ENCODE results near the gene DCLRE1B. TPM values are rescaled to one million over a fixed set of nuclear protein-coding genes. Genes with fewer than 3 reads are reported as not detected.

The DCLRE1B gene
- total and polyA plus RNA-seq, 2 experiments from 2014 or later, result 4.6 to 6.0 TPM

GRCh38 chr1:113868387-113869083, 36.6 kb upstream of the DCLRE1B start:
- H3K27ac ChIP-seq, result no peak overlapping the region
- WGBS (ENCODE audit: low lambda C conversion rate, missing lambda C conversion rate), result 86% methylated on average over 4 of the region's 4 CpGs
- TF ChIP-seq EZH2phosphoT487 (IDR thresholded peaks at IDR 0.05; ENCODE audit: low read depth, severe bottlenecking, unreplicated experiment) (no peak), EZH2 (IDR thresholded peaks at IDR 0.05; ENCODE audit: borderline replicate concordance) (no peak), CTCF (IDR thresholded peaks at IDR 0.05; ENCODE audit: poor library complexity) (no peak)

GRCh38 chr1:113870778-113871177, 34.3 kb upstream of the DCLRE1B start:
- Histone ChIP-seq H4K20me1 (ENCODE audit: insufficient read depth, poor library complexity, severe bottlenecking) (no peaks in the 10 kb centered on the region), H3K9me3 (ENCODE audit: low read depth) (no peaks in the 10 kb centered on the region), H3K4me3 (no peak overlapping the region), H3K27me3 (no peaks in the 10 kb centered on the region), H3K36me3 (replicated peaks; ENCODE audit: insufficient read depth, low read depth) (no peaks in the 10 kb centered on the region), H3K79me2 (no peaks in the 10 kb centered on the region), H3K9me2 (replicated peaks; ENCODE audit: insufficient read depth) (no peaks in the 10 kb centered on the region), H3K4me2 (no peak overlapping the region), H3K27ac (no peak overlapping the region), H2AFZ (no peak overlapping the region), H3K4me1 (ENCODE audit: insufficient read depth) (no peaks in the 10 kb centered on the region)
- TF ChIP-seq CTCF (IDR thresholded peaks at IDR 0.05; ENCODE audit: poor library complexity), result no peak
- TF ChIP-seq EZH2phosphoT487 (IDR thresholded peaks at IDR 0.05; ENCODE audit: low read depth, severe bottlenecking, unreplicated experiment), result no peak
- no peak for TF ChIP-seq EZH2 (IDR thresholded peaks at IDR 0.05; ENCODE audit: borderline replicate concordance)
- no peak for DNase-seq (ENCODE audit: low spot score)
- WGBS (ENCODE audit: low lambda C conversion rate, missing lambda C conversion rate), result 95% methylated on average over 3 of the region's 3 CpGs

More at GRCh38 chr1:113868387-113869083, 36.6 kb upstream of the DCLRE1B start:
- no peaks in the 10 kb centered on the region for H4K20me1 ChIP-seq (ENCODE audit: insufficient read depth, poor library complexity, severe bottlenecking)
- H3K4me1 ChIP-seq (ENCODE audit: insufficient read depth), result no peaks in the 10 kb centered on the region
- no peaks in the 10 kb centered on the region for H3K36me3 ChIP-seq (replicated peaks; ENCODE audit: insufficient read depth, low read depth)
- no peaks in the 10 kb centered on the region for H3K79me2 ChIP-seq
- no peak for DNase-seq (ENCODE audit: low spot score)
- H3K9me2 ChIP-seq (replicated peaks; ENCODE audit: insufficient read depth), result no peaks in the 10 kb centered on the region
- no peaks in the 10 kb centered on the region for H3K9me3 ChIP-seq (ENCODE audit: low read depth)
- no peak overlapping the region for H2AFZ ChIP-seq
- H3K4me2 ChIP-seq, result no peak overlapping the region
- no peaks in the 10 kb centered on the region for H3K27me3 ChIP-seq
- no peak overlapping the region for H3K4me3 ChIP-seq

GRCh38 chr1:113871597-113872113, 33.5 kb upstream of the DCLRE1B start, which contains the start of gene PTPN22:
TSS of gene PTPN22 (minus strand) at chr1:113871712.
- H3K27ac ChIP-seq, result no peak within 1 kb of the TSS
- no peaks in the 10 kb centered on the region for H4K20me1 ChIP-seq (ENCODE audit: insufficient read depth, poor library complexity, severe bottlenecking)
- no peak for DNase-seq (ENCODE audit: low spot score)
- H3K36me3 ChIP-seq (replicated peaks; ENCODE audit: insufficient read depth, low read depth), result no peaks in the 10 kb centered on the region
- no peaks in the 10 kb centered on the region for H3K79me2 ChIP-seq
- no peak within 1 kb of the TSS for H3K4me2 ChIP-seq
- H2AFZ ChIP-seq, result no peak within 1 kb of the TSS
- H3K27me3 ChIP-seq, result no peaks in the 10 kb centered on the region
- TF ChIP-seq CTCF (IDR thresholded peaks at IDR 0.05; ENCODE audit: poor library complexity) (no peak), EZH2phosphoT487 (IDR thresholded peaks at IDR 0.05; ENCODE audit: low read depth, severe bottlenecking, unreplicated experiment) (no peak), EZH2 (IDR thresholded peaks at IDR 0.05; ENCODE audit: borderline replicate concordance) (no peak)
- H3K9me2 ChIP-seq (replicated peaks; ENCODE audit: insufficient read depth), result no peaks in the 10 kb centered on the region
- no peaks in the 10 kb centered on the region for H3K9me3 ChIP-seq (ENCODE audit: low read depth)
- no peak within 1 kb of the TSS for H3K4me3 ChIP-seq
- H3K4me1 ChIP-seq (ENCODE audit: insufficient read depth), result no peaks in the 10 kb centered on the region
- 76% methylated on average over 4 of the region's 4 CpGs for WGBS (ENCODE audit: low lambda C conversion rate, missing lambda C conversion rate)

Data from hepatocyte (in vitro differentiated cells).